Measurements from ENCODE around the gene GP1BB. TPM values are rescaled to one million over a fixed set of nuclear protein-coding genes. Genes with fewer than 3 reads are reported as not detected.

The GP1BB gene
- total RNA-seq, 1 donor from 2014 or later, result 2.0 TPM

- no peak for DNase-seq
Observed at GRCh38 chr22:19742160-19743066, 19.1 kb downstream of the GP1BB start.

GRCh38 chr22:19743081-19743480, 19.7 kb downstream of the GP1BB start:
- no peak for DNase-seq

- no peak for DNase-seq
Observed at GRCh38 chr22:19743651-19744050, 20.3 kb downstream of the GP1BB start.

DNA sequence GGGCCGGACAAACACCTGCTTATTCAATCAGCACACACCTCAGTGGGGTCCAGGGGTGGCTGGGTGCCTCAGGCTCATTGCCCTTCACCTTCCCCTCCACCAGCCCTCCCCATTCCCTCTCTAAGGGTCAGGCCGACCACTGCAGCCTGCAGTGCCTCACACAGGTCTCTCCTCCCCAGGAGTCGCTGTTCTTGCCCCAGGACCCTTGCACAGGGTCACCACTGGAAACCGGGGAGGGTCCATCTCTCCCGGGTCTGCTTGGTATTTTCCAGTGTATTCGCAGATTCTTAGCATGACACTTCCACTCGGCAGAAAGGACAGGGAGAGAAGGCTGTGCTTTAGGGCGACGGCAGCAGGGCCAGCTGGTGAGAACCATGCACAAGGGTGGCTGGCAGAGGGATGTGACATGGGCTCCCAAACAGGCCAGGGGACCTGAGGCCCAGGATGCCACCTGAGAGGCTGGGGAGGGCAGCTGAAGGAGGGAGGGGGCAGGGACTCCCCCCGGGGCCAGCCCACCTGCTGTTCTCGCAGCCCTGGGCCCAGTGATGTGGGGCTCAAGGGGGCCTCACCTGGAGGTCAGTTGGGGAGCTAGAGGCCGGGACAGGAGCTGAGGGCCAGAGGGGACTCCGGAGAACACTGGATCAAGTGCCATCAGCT, 21.1 kb downstream of the GP1BB start:
- DNase-seq, result no peak

DNA sequence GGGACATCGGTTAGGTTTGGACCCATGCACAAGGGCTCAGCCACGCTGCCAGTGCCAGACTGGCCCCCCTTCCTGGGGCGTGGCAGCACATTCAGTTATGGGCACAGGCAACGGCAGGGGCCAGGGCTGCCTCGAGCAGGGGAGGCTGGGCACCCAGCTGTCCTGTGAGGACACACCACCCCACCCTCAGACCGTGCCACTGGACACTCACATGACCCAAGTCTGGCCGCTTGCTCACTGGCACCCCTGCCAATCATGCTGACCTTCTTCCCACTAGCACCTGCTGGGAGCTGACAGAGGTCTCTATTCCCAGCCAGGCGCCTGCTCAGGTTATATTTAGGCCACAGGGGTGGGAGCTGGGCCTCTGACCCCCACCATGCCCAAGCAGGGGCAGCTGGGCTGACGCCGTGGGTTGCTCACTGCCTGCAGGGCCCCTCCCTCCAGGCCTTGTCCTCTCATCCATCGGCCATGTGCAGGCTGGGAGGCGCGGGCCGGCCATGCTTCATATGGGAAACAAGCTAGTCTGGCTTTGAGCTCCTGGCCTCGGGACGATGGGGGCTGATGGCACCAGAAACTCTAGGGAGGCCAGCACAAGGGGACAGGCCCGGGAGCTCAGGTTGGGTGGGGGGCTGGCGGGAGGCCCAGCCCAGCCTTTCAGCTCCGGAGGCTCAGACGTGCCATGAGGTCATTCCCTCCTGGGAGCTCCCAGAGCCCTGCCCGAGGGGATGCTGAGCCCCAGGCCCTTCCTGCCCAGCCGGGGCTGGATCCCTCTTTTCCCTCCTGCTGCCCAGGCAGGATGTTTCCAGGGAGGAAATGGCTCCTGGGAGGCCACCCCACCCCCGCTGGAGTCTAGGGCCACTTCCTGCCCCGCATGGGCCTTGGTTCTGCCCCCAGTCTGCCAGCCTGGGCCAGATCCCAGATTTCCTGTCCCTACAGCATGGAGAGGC, 22.1 kb downstream of the GP1BB start:
- DNase-seq, result no peak

GRCh38 chr22:19746726-19747125, 23.4 kb downstream of the GP1BB start:
- no peak for DNase-seq

DNA sequence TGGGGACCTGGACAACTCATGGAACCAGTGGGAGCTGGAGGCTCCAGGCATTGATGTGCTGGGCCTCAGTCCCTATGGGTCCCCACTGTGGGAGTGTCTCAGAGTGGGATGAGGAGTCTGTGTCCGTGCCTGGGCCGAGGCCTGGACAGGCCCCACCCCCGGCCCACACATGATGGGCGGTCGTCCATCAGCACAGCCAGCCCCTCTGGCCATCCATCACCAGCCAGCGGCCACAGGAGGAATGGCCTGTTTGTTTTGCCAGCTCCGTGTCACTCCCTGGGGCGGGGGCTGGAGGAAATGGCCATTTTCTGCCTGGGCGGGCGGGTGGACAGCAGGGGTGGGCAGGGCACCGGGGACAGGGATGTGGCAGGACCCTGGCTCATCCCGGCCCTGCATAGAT, 24.2 kb downstream of the GP1BB start:
- DNase-seq, result no peak

DNA sequence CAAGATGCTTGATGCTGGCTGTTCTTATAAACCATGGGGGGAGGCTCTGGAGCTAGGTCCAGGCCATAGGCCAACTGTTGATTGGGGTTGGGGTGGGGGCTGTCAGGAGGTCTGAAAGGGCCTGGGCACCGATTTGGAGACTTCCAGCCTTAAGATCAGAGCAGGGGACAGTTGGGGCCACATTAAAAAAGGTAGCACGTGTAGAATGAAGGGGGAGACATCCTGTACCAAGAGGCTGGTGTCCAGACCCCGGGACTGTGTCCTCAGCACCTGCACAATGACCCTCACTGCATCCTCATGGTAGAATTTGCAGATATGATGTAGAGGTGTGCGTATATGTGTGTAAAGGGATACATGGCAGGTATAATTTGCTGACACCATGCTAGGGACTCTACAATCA, 24.8 kb downstream of the GP1BB start:
- no peak for DNase-seq

GRCh38 chr22:19748991-19749664, 25.8 kb downstream of the GP1BB start:
- no peak for DNase-seq

DNA sequence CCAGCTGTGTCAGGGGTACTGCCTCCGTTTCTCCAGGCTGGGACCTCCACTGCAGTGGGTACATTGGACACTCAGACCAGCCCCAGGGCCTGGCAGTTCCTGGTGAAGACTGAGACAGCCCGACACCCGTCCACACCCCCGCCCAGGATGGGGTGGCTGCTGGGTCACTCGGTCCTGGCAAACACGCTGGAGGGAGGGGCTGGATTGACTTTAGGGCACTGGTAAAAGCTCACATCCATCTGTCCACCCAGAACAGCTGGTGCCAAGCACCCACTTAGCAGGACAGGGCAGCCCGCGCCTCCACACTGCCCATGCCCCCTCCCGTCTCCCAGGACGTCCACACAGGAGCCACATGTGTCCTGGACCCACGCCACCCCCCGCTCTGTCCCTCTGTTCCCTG, 26.5 kb downstream of the GP1BB start:
- no peak for DNase-seq

GRCh38 chr22:19750507-19751490, 27.5 kb downstream of the GP1BB start:
- no peak for DNase-seq

- no peak for DNase-seq
Observed at GRCh38 chr22:19751497-19752245, 28.3 kb downstream of the GP1BB start.

DNA sequence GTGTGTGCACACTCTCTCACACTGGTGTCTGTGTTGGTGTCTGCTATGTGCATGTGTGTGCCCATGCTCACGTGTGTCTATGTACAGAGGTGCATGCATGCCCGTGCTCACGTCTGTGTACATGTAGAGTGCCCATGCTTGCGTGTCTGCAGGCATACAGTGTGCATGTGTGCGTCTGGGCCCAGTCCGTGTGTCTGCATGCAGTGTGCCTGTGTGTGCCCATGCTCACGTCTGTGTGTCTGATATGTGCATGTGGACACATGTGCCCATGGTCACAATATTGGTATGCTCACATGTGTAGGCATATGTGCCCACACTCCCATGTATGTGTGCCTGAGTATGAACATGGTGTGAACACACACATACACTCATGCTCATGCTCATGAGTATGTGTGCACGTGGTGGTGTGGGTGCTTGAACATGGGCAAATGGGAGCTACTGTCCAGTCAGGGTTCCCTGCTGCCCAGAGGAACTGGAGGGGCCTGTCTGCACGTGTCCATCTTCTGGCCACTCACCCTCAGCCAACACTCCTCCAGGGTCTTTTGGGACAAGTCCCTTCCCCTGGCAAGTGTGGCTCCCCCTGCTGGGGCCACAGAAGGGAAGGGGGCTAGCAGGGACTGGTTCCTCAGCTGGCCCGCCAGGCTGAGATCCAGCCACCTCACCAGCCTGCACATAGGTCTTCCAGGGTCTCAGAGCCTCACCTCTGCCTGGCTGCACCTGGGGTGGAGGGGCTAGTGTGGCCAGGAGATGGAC, 29.9 kb downstream of the GP1BB start:
- DNase-seq, result no peak

DNA sequence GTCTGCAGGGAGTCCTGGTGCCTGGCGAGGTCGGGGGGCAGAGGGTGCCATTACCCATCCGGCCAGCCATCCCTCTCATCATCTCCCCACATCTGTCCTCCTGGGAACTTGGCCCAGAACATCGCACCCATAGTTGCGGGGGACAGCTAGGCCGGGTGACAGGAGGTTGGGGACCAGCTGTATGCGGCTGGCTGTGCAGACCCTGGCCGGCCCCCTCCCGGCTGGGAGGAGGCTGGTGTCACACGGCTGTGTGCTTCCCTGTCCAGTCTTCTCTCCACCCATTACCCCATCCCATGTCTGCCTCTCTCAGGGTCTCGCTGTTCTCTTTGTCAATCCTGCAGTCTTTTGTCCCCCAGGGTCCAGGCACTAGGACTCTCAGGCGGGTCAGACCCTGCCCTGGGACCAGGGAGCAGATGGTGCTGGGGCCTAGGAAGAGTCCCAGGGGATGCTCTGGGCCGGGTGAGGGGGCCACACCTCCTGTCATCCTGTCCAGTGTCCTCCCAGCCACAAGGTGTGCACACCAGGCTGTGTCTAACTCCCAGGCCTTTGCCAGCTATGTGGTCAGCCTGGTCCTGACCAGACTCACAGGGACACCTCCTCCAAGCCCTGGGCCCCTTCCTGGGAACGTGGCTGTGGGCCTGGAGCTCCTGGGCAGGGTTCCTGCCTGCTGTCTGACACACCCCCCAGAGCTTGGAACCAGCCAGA, 30.8 kb downstream of the GP1BB start:
- no peak for DNase-seq

- DNase-seq, result no peak
Observed at GRCh38 chr22:19754701-19755144, 31.4 kb downstream of the GP1BB start.

- no peak for DNase-seq
Observed at GRCh38 chr22:19755145-19755710, 31.9 kb downstream of the GP1BB start.

- DNase-seq, result no peak
Observed at GRCh38 chr22:19755722-19756287, 32.5 kb downstream of the GP1BB start.

All from skin of body (tissue), 2 donors.